Dedifferentiated amniotic fluid mesenchymal stem cell (primary cell): Measurements from ENCODE around the gene KIAA0825.

Experiments used
- DNase-seq: peaks from one replicate; pipeline ENCODE4 v3.0.0-alpha.2; 2016; ENCODE audit errors: extremely low spot score

KIAA0825 gene

DNA sequence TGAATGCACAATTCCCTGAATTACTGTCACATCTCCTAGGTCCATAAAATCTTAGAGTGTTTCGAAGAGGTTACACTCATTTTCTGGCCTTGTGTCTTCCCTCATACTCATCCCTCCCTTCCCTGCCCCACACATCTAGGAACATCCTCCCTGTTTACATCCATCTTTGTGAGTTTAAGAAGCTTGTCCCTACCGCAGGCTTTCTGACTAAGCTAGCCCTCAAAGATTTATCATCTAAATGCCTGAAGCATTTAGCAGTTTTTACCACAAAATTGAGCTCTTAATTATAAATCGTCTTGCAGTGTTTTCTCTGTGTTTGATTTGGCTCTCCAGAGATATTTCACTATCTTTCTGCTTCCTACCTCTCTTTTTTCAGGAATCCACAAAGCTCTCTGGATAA is 374.8 kb downstream of the KIAA0825 start:
- DNase-seq = no peak

DNA sequence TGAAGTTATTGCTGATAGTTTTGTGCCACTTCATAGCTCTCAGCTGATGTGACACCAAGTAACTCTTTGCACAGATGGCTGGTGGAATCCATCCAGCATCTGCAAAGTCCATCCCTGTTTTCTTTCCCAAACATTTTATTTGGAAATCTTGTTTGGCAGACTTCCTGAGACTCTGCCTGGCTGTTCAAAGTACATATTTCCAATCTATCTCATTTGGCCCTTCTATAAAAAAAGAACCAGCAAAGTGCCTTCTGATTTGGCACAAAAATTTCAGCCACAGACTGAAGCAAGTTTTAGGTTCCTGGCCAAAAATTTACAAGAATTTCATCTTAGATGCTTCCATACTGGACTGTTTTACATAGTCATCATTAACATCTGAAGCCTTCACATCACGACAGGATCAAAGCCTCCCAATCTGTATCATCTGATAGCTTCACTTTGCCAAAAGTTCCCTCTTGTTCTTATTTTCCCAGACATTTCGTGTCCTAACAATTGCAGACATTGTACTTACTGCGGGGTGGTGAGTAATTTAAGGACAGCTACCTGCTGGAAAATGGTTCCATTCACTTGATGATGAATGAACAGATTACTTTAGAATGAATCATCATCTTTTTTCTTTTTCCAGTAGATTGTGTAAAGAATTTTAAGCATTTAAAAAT is 377.3 kb downstream of the KIAA0825 start:
- peak; percentile 46 for DNase-seq

DNA sequence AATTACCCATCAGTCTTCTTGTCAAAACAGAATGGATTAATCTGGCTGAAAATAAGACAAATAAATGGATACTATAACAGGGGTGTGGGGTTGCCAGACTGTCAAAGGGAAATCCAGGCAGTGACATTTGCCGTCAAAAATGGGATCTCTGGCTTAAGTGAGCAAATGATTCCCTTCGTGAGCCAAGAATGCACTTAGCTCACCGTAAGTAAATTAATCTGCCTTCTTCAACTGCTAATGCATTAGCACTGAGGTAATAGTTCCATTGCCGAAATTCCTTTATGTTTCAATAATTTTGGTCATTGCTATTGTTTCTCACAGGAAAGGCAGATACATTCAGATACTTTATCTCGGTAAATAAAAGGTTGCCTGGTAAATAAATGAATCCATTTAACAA is 377.8 kb downstream of the KIAA0825 start:
- no peak for DNase-seq

DNA sequence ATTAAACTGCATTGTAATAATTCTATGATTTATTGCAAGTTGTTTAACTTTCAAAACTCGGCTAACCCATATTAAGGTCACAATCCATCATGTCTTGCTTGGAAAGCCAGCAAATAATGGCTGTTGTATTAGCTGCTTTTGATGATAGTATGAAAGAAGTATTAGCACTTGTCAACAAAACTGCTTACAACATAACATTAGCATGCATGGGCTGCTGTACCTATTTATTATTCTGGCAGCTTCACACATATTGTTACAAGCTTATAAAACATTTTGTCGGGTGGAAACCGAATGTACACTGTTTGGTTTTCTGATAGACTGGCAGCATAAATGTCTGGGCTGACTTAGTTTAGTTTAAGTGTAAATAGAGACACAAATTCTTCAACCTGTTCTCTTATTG is 378.3 kb downstream of the KIAA0825 start:
- DNase-seq = no peak

DNA sequence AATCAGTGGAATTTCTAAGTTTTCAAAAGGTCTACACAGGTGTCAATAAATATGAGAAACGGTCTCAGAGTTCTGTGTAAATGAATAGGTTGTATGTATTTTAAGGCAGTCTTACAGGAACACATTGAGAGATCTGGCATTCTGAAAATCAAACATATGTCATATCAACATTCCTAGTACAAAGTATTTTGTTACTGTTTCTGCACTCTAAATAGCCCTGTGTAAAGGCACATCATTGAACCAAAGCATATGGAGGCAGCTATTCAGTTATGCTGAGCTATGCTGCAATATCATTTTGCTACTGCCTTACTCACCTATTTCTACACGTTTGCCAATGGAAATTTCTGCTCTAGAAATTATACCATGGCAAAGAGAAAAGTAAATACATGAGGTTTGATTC is 379.1 kb downstream of the KIAA0825 start:
- DNase-seq = no peak

DNA sequence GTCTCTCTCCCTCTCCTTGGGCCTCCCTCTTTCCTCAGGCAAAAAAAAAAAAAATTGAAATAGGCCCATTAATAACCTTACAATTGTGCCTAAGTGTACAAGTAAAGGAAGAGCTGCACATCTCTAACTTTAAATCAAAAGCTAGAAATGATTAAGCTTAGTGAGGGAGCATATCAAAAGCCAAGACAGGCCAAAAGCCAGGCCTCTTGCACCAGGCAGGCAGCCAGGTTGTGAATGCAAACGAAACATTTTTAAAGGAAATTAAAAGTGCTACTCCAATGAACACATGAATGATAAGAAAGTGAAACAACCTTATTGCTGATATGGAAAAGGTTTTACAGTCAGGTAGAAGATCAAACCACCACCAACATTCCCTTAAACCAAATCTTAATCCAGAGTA is 383.4 kb downstream of the KIAA0825 start:
- DNase-seq = no peak

DNA sequence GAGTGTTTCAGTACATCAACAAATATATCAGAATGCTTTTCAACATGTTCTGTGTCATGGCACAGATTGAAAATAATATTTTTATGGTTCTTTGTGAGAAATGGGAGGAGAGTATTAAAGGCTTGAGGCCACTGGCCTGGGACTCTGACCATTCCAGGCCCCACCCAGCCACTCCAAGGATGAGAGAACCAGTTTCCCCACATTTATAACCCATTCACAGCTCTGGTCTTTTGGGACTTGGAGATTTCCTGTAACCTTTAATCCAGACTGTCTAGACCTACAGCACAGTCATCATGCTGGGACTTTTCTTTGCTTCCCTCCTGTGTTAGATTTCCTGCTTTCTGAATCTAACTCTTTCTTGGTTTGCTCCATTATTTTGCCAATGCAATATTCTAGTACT is 389.6 kb downstream of the KIAA0825 start:
- no peak for DNase-seq

DNA sequence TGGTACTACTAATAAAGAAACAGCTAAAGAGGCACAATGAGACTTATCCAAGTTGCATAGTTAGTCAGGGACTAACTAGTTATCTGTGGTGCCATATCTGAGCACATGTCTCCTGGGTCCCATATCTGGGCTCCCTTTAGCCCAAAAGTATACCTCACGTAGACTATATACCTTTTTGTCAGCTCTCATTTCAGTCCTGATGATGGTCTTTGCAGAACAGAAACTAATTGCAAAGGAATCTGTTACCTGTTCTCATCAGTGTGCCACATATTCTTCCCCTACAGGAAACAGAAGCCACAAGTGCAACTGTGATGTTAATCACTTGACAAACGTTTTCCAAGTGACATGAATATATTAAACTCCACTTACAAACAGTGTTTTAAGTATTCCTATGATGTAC is 395.2 kb downstream of the KIAA0825 start:
- no peak for DNase-seq

DNA sequence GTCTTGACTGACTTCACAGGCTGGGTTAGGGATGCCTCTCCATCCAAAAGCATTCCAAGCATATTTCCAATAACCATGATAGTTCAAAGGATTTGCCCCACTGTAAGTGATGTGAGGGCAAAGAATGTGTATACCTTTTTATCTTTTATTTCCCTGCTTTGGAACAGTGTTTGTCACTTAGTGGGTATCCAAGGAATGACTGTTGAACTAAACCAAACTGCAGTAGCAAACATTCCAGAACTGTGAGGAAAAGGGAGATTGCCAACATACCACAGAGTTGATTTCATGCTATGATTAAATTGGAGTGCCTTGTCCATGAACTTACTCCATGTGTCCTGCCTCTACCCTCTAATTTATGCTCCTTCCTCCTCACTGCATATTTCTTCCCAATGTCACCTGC is 400.0 kb downstream of the KIAA0825 start:
- peak; percentile 89 for DNase-seq

DNA sequence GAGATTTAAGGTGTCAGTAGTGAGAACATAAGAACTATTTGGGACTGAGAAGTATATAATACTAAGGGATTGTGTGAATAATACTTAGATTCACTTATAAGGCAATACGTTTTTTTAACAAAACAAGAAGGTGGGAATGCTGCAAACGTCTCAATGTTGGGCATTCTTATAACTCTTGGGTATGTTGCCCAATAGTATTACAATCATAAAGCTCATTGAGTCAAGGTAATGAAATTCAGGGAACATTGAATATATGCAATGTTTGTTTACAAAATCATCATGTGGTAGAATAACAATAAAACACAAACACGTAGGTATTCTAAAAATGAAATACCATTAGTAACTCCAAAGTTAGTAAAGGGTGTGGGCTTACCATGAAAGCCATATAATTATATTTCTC is 400.7 kb downstream of the KIAA0825 start:
- DNase-seq = no peak

DNA sequence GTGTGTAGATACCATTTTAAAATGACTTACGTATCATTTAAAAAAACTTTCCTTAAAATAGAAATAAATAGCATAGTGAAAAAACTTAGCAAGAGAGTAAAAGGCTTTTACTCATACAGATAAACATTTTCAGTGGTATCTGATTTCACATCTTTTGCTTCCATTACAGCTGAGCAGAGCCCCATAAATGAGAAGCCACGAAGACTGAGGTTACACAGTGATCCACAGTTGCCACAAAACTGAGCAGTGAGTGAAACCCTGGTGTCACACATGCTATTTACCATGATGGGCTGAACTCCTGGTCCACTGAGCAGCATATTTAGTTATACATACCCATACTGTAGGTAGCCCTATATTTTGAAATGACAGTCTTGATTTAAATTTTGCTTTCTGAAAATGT is 401.2 kb downstream of the KIAA0825 start:
- no peak for DNase-seq

DNA sequence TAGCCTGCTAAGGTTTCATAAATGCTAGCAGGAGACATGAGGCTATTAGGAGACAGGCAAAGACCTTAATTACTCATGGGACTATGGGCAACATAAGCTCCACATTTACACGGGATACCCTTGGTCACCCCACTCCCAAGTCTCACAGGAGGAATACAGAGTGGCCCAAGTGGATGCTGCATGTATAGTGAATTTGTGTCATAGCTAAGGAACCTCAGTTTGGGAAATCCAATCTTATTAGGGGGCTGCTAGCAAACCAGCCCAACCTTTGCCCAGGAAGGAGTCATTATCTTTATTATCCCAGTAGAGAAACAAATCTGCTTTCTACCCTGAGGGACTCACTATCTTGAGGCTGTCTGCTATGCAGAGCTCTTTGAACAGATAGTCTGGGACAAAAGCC is 405.9 kb downstream of the KIAA0825 start:
- DNase-seq = no peak

DNA sequence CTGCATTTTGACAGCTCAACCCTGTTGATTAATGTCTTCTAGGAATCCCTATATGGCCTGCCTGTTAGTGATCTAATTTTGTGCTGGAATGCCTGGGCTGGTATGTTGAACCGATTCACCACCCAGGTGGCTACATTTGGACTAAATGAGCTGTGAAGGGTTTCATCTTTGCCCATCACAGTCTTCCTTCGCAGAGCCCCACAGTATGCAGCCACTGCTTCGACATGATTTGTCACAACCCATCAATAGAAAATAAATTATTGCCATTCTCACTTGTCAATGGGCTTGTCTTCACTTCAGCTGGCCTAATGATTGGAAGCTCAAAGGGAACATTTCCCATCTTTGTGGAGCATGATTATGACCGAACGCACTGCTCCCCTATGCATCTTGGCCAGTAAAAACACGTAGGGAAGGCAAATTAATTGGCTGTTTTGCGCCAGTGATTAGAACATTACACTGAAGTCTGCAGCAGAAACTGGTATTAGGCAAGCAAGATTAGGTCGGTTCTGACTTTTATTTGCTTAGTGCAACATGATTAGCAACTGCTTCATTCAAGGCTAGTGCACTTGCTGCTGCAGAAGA is 408.5 kb downstream of the KIAA0825 start:
- no peak for DNase-seq

DNA sequence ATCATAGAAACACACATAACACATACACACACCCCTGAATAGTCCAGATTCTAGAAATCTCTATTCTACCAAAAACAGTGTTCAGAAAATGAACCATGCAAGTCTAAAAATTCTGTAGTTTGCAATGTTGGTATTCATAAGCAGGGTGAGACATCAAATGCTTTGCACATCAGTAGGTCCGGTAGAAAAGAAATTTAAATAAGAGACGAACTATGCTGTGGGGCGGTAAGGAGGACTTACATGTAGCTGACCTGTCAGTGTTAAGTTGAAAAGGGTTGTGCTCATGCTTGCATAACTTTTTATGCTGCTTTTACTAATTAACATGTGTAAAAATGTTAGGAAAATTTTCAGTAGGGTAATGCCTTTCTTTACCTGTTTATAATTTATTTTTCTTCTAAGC is 409.1 kb downstream of the KIAA0825 start:
- no peak for DNase-seq

DNA sequence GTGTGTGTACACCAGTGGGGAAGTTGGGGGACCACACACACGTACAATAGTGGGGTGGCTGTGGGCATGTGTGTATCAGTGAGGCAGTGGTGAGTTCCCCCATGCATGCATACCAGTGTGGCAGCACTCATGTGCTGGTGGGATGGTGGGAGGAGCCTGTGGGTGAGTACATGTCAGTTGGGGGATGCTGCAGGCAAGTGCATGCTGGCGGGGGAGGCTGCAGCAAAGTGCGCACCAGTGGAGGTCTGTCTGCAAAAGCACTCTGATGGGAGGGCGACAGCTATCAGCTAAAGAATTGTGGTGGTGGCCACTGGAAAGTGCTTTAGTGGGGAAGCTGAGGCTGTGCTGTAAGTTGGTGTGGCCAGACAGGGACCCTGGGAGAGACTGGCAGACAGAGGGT is 418.8 kb downstream of the KIAA0825 start:
- DNase-seq = no peak

DNA sequence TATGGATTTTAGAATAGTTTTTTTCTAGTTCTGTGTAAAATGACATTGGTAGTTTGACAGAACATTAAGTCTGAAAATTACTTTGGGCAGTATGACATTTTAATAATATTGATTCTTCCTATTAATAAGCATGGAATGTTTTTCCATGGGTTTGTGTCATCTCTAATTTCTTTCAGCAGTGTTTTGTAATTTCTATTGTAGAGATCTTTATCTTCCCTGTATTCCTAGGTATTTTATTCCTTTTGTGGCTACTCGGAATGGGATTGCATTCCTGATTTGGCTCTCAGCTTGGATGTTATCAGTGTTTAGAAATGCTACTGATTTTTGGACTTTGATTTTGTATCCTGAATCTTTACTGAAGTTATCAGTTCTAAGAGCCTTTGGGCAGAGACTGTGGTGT is 420.4 kb downstream of the KIAA0825 start:
- DNase-seq = no peak

DNA sequence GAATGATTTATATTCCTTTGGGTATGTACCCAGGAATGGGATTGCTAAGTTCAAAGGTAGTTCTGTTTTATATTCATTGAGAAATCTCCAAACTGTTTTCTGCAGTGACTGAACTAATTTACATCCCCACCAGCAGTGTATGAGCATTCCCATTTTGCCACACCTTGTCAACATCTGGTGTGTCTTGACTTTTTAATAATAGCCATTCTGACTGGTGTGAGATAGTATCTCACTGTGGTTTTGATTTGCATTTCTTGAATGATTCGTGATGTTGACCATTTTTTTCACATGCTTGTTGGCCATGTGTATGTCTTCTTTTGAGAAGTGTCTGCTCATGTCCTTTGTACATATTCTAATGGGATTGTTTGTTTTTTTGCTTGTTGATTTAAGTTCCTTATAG is 421.5 kb downstream of the KIAA0825 start:
- DNase-seq = no peak

DNA sequence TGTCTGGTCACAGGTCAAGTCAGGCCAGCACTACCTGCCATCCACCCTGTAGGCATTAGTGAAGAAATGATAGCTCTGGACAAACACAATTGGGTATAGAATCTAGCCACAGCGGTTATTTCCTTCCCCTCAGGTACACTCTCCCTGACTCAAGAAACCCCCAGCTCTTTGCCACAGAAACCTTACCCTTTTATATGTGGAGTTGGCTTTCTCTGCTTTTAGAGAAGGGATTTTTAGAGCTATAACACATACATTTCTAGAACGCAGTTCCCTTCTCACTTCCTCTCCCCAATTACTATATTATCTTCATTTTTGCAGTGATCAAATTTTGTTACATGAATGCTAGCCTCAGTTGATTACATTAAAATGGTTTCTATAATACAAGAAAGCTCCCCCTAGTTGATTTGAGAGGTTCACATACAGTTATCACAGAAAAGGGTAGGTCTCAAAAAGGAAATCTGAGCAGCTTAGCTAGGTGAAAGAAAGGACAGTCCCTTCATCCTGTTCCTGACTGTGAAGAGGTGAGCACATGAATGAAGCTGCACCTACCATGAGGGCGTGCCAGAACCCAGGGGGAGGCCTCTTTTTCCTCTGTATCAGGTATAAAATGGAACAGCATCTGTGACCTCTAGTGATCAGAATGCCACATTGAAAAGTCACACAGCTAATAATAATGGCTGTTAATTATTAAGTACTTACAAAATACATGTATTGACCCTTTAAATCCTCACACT is 425.6 kb downstream of the KIAA0825 start:
- DNase-seq = no peak

DNA sequence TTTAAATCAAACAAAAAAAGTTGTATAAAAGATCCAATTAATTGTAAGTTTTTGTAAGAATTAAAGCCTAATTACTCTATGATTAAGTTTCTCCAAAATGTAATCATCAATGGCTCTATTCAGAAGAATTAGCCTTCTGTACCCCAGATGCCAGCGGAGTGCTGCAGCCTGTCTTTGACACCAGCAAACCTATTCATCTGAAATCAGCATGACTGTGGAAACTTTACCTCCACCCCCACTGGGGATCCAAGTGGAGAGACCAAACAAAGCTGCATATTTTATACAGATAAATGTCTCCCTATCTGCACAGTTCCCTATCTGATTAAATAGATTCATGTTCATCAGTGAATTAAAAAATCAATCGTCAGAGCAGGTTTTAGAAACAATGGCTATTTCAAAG is 426.8 kb downstream of the KIAA0825 start:
- DNase-seq = no peak

DNA sequence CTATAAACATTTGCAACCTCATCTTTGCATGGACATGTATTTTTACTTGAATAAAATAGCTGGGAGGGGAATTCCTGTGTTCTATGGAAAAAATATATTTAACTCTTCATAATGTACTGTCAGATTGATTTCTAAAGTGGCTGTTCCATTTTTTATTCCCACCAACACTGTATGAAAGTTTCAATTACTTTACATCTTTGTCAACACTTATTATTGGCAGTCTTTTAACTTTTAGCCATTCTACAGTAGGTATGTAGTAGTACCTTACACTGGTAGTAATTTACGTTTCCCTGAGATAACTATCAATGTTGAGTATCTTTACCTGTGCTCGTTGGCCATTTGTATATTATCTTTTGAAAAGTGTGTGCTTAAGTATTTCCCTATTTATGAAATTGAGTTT is 429.7 kb downstream of the KIAA0825 start:
- DNase-seq = no peak

DNA sequence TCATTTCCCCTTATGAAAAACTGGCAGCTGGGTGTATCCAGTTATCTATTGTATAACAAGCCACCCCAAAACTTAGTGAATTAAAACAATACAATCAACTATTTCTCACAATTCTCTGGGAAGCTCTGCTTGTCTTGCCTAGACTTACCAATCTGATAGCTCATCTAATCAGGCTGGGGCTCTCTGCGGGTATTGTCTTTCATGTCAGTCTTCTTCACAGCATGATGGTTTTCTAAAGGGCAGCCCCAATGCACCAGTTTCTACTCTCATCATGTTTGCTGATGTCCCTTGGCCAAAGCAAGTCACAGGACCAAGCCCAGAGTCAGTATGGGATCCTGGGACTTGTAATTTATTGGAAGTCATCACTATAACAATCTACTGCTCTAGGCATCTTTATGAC is 433.5 kb downstream of the KIAA0825 start:
- no peak for DNase-seq

DNA sequence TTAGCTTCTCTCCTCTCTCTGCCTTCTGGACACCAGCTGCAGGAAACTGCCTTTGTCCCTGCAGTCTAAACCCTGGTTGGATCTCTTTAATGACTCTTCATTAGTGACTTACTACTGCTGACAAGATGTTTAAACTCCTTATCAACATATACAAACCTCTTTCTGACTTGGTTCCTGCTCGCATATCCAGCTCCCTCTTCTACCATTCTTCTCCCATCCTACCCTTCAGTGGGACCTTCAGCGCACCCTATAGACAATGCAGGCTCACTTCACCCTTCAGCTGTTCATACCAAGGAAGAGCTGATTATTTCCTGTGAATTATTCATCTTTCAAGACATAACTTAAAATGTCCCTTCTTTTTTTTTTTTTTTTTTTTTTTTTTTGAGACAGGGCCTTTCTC is 436.5 kb downstream of the KIAA0825 start:
- no peak for DNase-seq

DNA sequence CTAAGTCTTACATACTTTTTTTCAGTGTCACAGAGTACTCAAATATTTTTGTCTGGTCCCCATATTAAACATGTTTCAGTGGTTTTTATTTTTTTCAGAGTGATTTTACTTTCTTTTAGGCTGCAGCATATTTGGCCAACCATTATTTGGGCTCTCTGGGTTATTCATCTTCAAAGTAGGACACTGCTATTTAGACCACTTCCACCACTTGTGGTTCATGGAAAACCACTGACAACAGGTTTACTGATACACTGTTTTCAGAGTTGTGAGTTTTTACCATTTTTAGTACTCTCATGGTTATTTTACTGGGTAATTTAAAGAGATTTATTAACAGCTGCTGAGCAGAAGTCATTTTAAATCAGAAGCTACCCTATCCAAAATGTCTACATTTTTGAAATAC is 437.6 kb downstream of the KIAA0825 start:
- no peak for DNase-seq
